ENCODE data around the gene IGSF23.

DNA sequence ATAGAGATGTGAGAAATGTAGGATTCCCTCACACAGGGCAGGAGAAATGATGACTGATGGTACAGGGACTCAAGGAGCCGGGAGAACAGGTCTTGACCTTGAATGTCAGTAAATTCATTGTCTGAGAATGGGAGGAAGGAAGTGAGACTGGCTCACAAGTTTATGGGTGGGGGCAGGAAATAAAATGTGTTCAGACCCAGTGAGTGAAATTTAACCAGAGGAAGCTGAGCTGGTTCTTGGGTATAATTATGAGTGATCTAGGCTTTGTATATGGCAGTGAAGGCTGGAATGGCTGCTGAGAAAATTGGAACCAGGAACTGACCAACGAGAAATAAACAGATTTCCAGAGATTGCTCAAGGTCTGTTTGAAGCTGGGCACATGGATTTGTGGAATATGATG lies 6.3 kb upstream of the IGSF23 start:
- TF ChIP-seq, protein P1, sequence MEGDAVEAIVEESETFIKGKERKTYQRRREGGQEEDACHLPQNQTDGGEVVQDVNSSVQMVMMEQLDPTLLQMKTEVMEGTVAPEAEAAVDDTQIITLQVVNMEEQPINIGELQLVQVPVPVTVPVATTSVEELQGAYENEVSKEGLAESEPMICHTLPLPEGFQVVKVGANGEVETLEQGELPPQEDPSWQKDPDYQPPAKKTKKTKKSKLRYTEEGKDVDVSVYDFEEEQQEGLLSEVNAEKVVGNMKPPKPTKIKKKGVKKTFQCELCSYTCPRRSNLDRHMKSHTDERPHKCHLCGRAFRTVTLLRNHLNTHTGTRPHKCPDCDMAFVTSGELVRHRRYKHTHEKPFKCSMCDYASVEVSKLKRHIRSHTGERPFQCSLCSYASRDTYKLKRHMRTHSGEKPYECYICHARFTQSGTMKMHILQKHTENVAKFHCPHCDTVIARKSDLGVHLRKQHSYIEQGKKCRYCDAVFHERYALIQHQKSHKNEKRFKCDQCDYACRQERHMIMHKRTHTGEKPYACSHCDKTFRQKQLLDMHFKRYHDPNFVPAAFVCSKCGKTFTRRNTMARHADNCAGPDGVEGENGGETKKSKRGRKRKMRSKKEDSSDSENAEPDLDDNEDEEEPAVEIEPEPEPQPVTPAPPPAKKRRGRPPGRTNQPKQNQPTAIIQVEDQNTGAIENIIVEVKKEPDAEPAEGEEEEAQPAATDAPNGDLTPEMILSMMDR (IDR thresholded peaks at IDR 0.05): no peak
- TF ChIP-seq EZH2 (IDR thresholded peaks at IDR 0.05) (no peak), EZH2phosphoT487 (IDR thresholded peaks at IDR 0.05) (no peak)
